GM12873 (cell line): ENCODE results near the gene FITM2.

ENCODE experiments used
- TF ChIP-seq, protein P1 (sequence below): IDR thresholded peaks from 2 replicates; pipeline ENCODE4 v1.5.1; 2012; ENCODE audit warnings: low read depth, mild to moderate bottlenecking, moderate library complexity, low read length, control low read depth; ENCODE audit not compliant: insufficient read depth; ENCODE audit errors: missing control alignments

Gene FITM2, protein sequence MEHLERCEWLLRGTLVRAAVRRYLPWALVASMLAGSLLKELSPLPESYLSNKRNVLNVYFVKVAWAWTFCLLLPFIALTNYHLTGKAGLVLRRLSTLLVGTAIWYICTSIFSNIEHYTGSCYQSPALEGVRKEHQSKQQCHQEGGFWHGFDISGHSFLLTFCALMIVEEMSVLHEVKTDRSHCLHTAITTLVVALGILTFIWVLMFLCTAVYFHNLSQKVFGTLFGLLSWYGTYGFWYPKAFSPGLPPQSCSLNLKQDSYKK

DNA sequence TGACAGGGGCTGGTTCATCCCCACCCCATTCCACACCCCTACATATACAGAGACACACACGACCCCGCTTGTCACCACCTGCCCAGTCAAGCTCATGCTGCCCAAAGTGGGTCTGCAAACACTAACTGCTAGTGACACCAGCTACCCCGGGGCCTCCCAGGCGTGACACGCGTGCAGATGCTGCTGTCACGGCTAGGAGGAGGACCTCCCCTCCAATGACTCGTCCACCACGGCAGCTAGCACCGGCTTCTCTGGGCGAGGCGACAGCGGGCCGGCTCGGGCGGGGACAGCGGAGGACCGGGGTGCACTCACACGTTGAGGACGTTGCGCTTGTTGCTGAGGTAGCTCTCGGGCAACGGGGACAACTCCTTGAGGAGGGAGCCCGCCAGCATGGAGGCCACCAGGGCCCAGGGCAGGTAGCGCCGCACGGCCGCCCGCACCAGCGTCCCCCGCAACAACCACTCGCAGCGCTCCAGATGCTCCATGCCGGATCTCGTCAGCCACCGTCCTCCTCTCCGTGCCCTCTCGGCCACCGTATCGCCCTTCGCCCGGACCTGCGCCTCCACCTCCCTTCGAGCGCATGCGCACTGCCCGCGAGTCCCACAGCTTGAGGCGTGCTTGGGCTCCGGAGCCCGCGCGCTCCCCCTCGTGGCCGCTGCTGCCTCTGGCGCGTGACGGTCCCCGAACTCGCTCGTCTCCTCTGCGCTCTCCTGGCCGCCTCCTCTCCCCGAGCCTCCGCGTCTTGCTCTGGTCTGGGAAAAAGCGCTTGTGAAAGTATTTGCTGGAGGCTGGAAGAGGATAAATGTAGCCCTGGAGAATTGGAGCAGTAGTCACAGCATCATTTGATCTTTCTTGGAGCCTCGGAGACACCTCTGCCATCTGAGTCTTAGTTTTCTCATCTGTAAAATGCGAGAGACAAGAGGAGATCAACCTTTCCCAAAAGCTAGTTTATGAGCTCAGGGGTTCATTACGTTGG, at the start of gene FITM2:
FITM2 (minus strand) TSS at position 539 of the 976 bp plus-strand sequence; CDS start at position 485, 54 bp downstream.
- TF ChIP-seq, protein P1, sequence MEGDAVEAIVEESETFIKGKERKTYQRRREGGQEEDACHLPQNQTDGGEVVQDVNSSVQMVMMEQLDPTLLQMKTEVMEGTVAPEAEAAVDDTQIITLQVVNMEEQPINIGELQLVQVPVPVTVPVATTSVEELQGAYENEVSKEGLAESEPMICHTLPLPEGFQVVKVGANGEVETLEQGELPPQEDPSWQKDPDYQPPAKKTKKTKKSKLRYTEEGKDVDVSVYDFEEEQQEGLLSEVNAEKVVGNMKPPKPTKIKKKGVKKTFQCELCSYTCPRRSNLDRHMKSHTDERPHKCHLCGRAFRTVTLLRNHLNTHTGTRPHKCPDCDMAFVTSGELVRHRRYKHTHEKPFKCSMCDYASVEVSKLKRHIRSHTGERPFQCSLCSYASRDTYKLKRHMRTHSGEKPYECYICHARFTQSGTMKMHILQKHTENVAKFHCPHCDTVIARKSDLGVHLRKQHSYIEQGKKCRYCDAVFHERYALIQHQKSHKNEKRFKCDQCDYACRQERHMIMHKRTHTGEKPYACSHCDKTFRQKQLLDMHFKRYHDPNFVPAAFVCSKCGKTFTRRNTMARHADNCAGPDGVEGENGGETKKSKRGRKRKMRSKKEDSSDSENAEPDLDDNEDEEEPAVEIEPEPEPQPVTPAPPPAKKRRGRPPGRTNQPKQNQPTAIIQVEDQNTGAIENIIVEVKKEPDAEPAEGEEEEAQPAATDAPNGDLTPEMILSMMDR, result peak; percentile 97

DNA sequence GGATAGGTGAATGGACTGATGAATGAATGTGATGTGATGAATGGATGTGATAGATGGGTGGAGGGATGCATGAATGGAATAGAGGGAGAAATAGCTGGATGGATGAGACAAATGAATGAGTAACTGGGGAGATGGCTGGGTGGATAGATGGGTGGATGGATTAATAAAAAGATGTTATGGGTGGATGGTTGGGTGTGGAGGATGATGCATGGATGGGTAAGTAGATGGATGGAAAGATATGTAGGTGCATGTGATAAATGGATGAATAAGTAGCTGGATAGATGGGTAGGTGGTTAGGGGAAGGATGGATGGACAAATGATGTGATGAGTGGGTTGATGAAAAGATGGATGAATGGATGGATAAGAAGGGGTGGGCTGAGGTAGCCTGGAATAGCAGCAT, 49.2 kb upstream of the FITM2 start:
- TF ChIP-seq, protein P1, result no peak

DNA sequence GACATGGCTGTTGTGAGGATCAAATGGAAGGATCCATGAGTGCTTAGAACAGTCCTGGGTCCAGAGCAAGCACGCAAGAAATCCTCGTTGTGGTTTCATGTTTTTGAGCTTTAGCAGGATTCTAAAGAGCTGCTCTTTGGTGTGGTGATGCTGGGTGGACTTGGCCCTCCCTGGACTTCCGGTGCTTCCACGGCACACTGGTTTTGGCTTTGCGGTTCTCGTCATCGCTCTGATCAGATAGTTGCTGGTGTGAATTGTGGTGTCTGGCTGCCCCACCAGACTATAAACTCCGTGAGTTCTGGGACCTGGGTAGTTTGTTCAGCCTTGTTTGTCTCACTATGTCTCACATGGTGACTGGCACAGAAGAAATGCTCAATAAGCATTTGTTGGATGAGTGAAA, 47.8 kb upstream of the FITM2 start:
- TF ChIP-seq, protein P1, result no peak

DNA sequence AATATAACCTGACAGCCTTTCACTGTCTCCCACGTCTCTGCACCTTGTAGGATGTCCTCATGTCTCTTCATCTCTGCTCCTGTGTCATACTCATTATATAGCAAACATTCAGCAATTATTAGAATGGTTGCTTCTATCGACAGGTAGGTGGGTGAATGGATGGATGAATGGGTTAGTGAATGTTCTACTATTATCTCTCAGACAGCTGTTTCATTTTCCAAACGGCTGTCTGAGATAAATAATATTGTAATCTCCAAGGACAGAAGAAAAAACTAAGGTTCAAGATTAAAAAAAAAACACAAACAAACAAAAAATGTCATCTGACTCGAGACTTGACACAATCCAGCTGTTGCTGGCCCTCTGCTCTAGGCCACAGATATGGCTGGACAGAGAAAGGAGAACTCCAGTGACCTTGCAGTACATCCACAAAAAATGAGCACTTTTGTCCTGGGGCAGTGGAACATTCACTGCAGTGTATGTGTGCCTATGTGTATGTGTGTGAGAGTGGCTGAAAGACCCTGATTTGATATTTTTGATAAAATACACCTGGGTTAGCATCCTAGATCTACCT, 46.6 kb upstream of the FITM2 start:
- TF ChIP-seq, protein P1, result no peak

DNA sequence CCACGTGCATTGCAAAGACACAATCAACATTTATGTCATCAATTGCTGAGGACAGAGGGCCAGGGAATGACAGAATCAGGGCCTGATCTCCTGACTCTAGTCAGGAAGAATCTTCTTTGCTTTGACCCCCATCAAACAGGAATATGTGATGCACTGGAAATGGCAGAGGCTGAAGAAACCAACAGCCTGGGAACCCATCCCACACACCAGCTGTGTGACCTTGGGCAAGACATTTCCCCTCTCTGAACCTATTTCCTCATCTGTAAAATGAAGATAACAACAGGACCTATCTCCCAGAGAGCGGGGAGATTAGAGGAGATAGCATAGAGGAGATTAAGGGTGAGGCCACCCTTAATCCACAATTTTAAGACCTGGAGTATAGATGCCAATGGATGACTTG, 46.0 kb upstream of the FITM2 start:
- TF ChIP-seq, protein P1, result no peak

DNA sequence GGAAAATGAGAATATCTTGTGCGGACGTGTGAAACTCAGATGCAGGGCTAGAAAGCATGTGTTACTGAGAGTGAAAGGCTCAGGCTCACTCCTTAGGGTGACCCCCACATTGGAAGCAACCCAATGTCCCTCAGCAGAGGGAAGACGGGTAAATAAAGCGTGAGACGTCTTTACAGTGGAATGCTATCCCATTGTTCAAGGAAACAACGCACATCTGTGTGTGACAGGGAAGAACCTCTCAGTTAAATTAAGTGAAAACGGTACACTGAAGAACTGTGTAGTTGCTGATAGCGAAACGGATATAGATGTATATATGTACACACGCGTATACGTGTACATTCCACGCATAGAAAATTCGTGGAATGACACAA, 45.3 kb upstream of the FITM2 start:
- TF ChIP-seq, protein P1, result no peak
